Activated CD8-positive, alpha-beta memory T cell treated with anti-CD3 and anti-CD28 coated beads, Interleukin-2, amount 50 U/mL, for 1 hour (primary cell): Measurements from ENCODE around the gene GTF2IRD1.
"Not testable (repeated sequence)": the region's sequence is repeated elsewhere in the genome, so short reads cannot be mapped to it uniquely, and the experiment has no call there.

Experiments
- DNase-seq: peaks from one replicate; pipeline ENCODE4 v3.0.0-alpha.2; 2020; ENCODE audit errors: extremely low read depth

GTF2IRD1 gene

GRCh38 chr7:74651133-74651504 is 197.4 kb downstream of the GTF2IRD1 start:
- DNase-seq = not testable (repeated sequence)
